ENCODE data around the gene RPRML.
"Not testable (repeated sequence)": the region's sequence is repeated elsewhere in the genome, so short reads cannot be mapped to it uniquely, and the experiment has no call there.

Gene RPRML

GRCh38 chr17:46975287-46975686, 3.8 kb downstream of the RPRML start:
- ATAC-seq, result no peak

GRCh38 chr17:46974086-46974485, 5.0 kb downstream of the RPRML start:
- no peak for ATAC-seq

- ATAC-seq, result no peak
These were observed 6.7 kb downstream of the RPRML start for GRCh38 chr17:46972346-46972745.

GRCh38 chr17:46971647-46972300, 7.3 kb downstream of the RPRML start:
- no peak for ATAC-seq

GRCh38 chr17:46968896-46969295, 10.2 kb downstream of the RPRML start:
- ATAC-seq, result no peak

- ATAC-seq, result no peak
These were observed 10.7 kb downstream of the RPRML start for GRCh38 chr17:46968224-46968834.

- no peak for ATAC-seq
These were observed 14.5 kb downstream of the RPRML start for GRCh38 chr17:46964315-46965265.

- no peak for ATAC-seq
These were observed 15.5 kb downstream of the RPRML start for GRCh38 chr17:46963571-46963970.

- ATAC-seq, result no peak
These were observed 16.7 kb downstream of the RPRML start for GRCh38 chr17:46962374-46962790.

GRCh38 chr17:46960152-46960551, 18.9 kb downstream of the RPRML start:
- ATAC-seq, result no peak

GRCh38 chr17:46958041-46958591, 20.9 kb downstream of the RPRML start:
- ATAC-seq, result no peak

GRCh38 chr17:46953191-46953590, 25.9 kb downstream of the RPRML start:
- not testable (repeated sequence) for ATAC-seq

- no peak for ATAC-seq
These were observed 26.9 kb downstream of the RPRML start for GRCh38 chr17:46952115-46952514.

- no peak for ATAC-seq
These were observed 27.3 kb downstream of the RPRML start for GRCh38 chr17:46951706-46952105.

GRCh38 chr17:46950997-46951621, 27.9 kb downstream of the RPRML start:
- no peak for ATAC-seq

GRCh38 chr17:46950342-46950996, 28.6 kb downstream of the RPRML start:
- ATAC-seq, result no peak

- no peak for ATAC-seq
These were observed 29.5 kb downstream of the RPRML start for GRCh38 chr17:46949291-46950174.

GRCh38 chr17:46948544-46948943, 30.5 kb downstream of the RPRML start:
- no peak for ATAC-seq

GRCh38 chr17:46947216-46947615, 31.8 kb downstream of the RPRML start:
- no peak for ATAC-seq

GRCh38 chr17:46944931-46945330, 34.1 kb downstream of the RPRML start:
- ATAC-seq, result no peak

All from activated CD4-positive, CD25-positive, alpha-beta regulatory T cell treated with anti-CD3 and anti-CD28 coated beads, Interleukin-2, amount 50 U/mL, for 24 hours (primary cell).